ENCODE measurements around the gene PGM5.

The PGM5 gene

GRCh38 chr9:68560071-68560844 lies 203.8 kb downstream of the PGM5 start:
- H3K36me3 ChIP-seq (replicated peaks; ENCODE audit: low read depth, low read length), result no peaks in the 10 kb centered on the region

GRCh38 chr9:68562461-68562860 lies 206.1 kb downstream of the PGM5 start:
- Histone ChIP-seq H3K36me3 (replicated peaks; ENCODE audit: low read depth, low read length) (no peaks in the 10 kb centered on the region), H4K20me1 (ENCODE audit: insufficient read depth, low read length) (no peaks in the 10 kb centered on the region), H3K9me3 (ENCODE audit: insufficient read depth, low read length) (no peaks in the 10 kb centered on the region), H3K4me2 (ENCODE audit: low read length) (peak overlapping the region; percentile 65), H2AFZ (ENCODE audit: low read depth, low read length) (no peak overlapping the region), H3K27me3 (ENCODE audit: low read depth, low read length) (peaks cover 7% of the 10 kb centered on the region; the same call in 1 of the 2 replicates), H3K4me1 (ENCODE audit: low read length) (peaks cover 40% of the 10 kb centered on the region), H3K79me2 (ENCODE audit: low read length) (no peaks in the 10 kb centered on the region), H3K9ac (ENCODE audit: low read length) (no peak overlapping the region), H3K27ac (ENCODE audit: low read length) (no peak overlapping the region), H3K4me3 (ENCODE audit: low read length) (peak overlapping the region; percentile 46; the same call in 1 of the 2 replicates)
- TF ChIP-seq EZH2phosphoT487 (IDR thresholded peaks at IDR 0.05; ENCODE audit: low read depth) (no peak), CTCF (IDR thresholded peaks at IDR 0.05; ENCODE audit: low read depth, low read length) (no peak)

More at GRCh38 chr9:68560071-68560844, 203.8 kb downstream of the PGM5 start:
- no peaks in the 10 kb centered on the region for H3K9me3 ChIP-seq (ENCODE audit: insufficient read depth, low read length)
- H3K4me2 ChIP-seq (ENCODE audit: low read length), result peak overlapping the region; percentile 7; the same call in 1 of the 2 replicates
- H3K4me1 ChIP-seq (ENCODE audit: low read length), result peaks cover 29% of the 10 kb centered on the region
- no peak overlapping the region for H3K4me3 ChIP-seq (ENCODE audit: low read length)
- TF ChIP-seq EZH2phosphoT487 (IDR thresholded peaks at IDR 0.05; ENCODE audit: low read depth), result no peak
- peak; percentile 63 for TF ChIP-seq CTCF (IDR thresholded peaks at IDR 0.05; ENCODE audit: low read depth, low read length)
- H3K27ac ChIP-seq (ENCODE audit: low read length), result no peak overlapping the region
- H3K79me2 ChIP-seq (ENCODE audit: low read length), result no peaks in the 10 kb centered on the region
- H3K27me3 ChIP-seq (ENCODE audit: low read depth, low read length), result peaks cover 7% of the 10 kb centered on the region; the same call in 1 of the 2 replicates
- H3K9ac ChIP-seq (ENCODE audit: low read length), result no peak overlapping the region
- H2AFZ ChIP-seq (ENCODE audit: low read depth, low read length), result 0 out of 2 replicates have a peak overlapping the region, but pooled peaks have one; percentile 15
- no peaks in the 10 kb centered on the region for H4K20me1 ChIP-seq (ENCODE audit: insufficient read depth, low read length)

DNA sequence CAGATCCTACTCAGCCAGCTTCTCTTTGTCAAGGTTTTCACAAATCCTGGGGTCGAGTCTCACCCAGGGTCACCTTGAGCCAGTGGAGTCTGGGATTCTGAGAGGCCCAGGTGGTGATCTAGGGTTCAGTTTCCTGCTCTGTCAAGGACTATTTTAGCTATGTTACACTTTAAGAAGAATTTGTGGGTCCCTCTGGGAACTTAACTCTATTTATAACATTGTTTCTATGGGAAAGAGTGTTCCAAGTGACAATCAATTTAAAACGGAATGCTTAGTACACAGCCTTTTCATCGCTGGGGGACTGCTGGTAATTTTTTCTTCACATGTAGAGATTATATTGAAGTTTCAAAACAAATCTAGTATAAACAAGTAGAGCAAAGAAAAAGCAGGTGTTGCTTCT lies 211.2 kb downstream of the PGM5 start:
- no peak overlapping the region for H3K9ac ChIP-seq (ENCODE audit: low read length)
- H4K20me1 ChIP-seq (ENCODE audit: insufficient read depth, low read length), result no peaks in the 10 kb centered on the region
- no peaks in the 10 kb centered on the region; the same call in 1 of the 2 replicates for H3K9me3 ChIP-seq (ENCODE audit: insufficient read depth, low read length)
- no peak overlapping the region for H3K27ac ChIP-seq (ENCODE audit: low read length)
- no peak overlapping the region for H2AFZ ChIP-seq (ENCODE audit: low read depth, low read length)
- peaks cover 25% of the 10 kb centered on the region for H3K4me1 ChIP-seq (ENCODE audit: low read length)
- H3K36me3 ChIP-seq (replicated peaks; ENCODE audit: low read depth, low read length), result no peaks in the 10 kb centered on the region
- H3K27me3 ChIP-seq (ENCODE audit: low read depth, low read length), result peaks cover 11% of the 10 kb centered on the region; the same call in 1 of the 2 replicates
- TF ChIP-seq EZH2phosphoT487 (IDR thresholded peaks at IDR 0.05; ENCODE audit: low read depth), result no peak
- TF ChIP-seq CTCF (IDR thresholded peaks at IDR 0.05; ENCODE audit: low read depth, low read length), result no peak
- no peak overlapping the region for H3K4me3 ChIP-seq (ENCODE audit: low read length)
- peak overlapping the region; percentile 20; the same call in 1 of the 2 replicates for H3K4me2 ChIP-seq (ENCODE audit: low read length)
- H3K79me2 ChIP-seq (ENCODE audit: low read length), result no peaks in the 10 kb centered on the region

DNA sequence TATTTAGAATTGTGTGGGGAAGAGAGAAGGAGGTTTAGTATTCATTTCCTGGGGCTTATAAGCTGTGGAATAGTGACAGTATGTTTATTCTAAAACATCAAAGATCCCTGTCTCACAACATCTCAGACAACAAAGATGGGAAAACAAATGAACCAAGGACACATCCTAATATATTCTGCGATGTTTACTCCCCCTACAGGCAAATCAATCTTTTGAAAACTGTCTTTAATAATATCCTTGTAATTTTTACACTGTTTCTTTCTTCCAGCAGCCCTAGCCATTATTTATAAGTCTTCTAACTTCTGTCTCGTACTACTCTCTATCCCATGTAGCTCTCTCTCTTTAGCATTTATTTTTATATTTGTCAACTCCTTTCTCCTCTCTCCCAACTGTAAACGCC lies 217.7 kb downstream of the PGM5 start:
- Histone ChIP-seq H2AFZ (ENCODE audit: low read depth, low read length) (no peak overlapping the region), H3K9me3 (ENCODE audit: insufficient read depth, low read length) (no peaks in the 10 kb centered on the region; the same call in 1 of the 2 replicates), H4K20me1 (ENCODE audit: insufficient read depth, low read length) (no peaks in the 10 kb centered on the region), H3K4me1 (ENCODE audit: low read length) (peaks cover 8% of the 10 kb centered on the region; the same call in 1 of the 2 replicates), H3K79me2 (ENCODE audit: low read length) (no peaks in the 10 kb centered on the region), H3K36me3 (replicated peaks; ENCODE audit: low read depth, low read length) (no peaks in the 10 kb centered on the region), H3K27ac (ENCODE audit: low read length) (no peak overlapping the region), H3K4me2 (ENCODE audit: low read length) (no peak overlapping the region), H3K9ac (ENCODE audit: low read length) (no peak overlapping the region), H3K4me3 (ENCODE audit: low read length) (no peak overlapping the region), H3K27me3 (ENCODE audit: low read depth, low read length) (peaks cover 18% of the 10 kb centered on the region)
- peak; percentile 33; the same call in 1 of the 2 replicates for TF ChIP-seq CTCF (IDR thresholded peaks at IDR 0.05; ENCODE audit: low read depth, low read length)
- no peak for TF ChIP-seq EZH2phosphoT487 (IDR thresholded peaks at IDR 0.05; ENCODE audit: low read depth)

All from OCI-LY3 (cell line).